HG02642 (cell line): ENCODE data around the gene GLYATL3.
A peak's percentile ranks its signal among the peaks of the same experiment; 100 is the strongest.

ENCODE experiments used
- ATAC-seq: cut with Tn5 transposase; IDR thresholded peaks from one replicate; pipeline ENCODE4 v1.9.1; 2021; ENCODE audit warnings: mild to moderate bottlenecking; ENCODE audit not compliant: unreplicated experiment, poor library complexity

Gene GLYATL3

DNA sequence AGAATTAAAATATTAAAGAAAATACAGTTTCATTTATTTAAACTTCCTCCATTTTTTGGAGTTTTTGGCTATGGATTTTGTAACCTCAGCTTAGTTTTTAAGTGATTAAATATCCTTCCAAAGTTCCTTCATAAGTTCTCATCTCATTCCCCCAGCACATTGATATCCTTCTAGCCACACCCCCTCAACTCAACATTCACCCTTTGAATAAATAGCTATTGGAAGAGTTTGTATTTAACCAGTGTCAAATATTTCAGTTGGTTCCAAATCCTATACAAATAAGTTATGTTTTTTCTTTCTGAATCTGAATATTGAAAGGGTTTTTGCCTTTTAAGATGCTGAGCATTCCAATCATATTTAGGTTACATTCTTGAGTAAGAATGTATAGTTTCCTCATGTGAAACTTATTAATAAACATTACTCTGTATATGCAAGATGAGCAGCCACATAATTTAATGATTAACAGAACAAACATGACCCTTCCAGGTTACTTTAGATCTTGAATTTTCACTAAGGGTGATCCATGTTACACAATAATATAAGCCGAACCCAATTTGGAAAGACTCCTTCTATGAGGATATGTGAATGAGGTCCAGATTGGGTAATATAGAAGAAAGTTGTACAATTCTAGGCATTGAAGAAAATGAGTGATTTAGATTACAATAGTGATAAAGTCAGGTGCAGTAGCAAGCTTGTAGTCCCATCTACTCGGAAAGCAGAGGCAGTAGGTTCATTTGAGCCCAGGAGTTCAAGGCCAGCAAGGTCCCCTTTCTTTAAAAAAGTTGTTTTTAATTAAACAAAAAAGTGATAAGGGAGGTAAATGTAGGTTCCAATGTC, 13.6 kb downstream of the GLYATL3 start:
- no peak for ATAC-seq

DNA sequence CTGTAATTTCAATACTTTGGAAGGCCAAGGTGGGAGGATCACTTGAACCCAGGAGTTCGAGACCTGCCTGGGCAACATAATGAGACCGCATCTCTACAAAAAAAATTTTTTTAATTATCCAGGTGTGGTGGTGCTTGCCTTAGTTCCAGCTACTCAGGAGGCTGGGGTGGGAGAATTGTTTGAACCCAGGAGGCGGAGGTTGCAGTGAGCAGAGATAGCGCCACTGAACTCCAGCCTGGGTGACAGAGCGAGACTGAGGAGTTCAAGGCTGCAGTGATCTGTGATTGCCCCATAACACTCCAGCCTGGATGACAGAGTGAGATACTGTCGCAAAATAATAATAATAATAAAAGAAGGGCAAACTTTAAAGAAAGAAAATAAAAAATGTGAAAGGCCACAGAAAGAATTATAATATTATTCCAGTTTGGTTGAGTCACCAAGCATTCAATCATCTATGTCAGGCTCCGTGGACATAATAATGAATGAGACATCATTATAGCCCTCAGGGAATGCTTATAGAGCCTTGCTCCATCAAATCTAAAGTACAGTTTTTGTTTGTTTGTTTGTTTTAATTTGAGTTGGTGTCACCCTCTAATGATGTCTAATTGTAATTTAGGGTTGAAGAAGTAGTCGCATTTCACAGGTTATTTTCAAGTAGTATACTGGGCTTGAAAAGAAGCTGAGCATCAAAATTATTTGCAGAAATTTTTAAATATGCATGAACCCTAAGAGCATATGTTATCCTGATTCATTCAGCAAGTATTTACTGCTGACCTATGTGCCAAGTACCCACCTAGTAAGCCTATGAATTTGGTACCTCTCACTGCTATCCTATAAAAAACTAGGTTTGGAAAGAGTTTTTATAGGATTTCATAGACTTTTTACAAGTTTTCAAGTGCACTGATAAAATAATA, 15.1 kb downstream of the GLYATL3 start:
- no peak for ATAC-seq

DNA sequence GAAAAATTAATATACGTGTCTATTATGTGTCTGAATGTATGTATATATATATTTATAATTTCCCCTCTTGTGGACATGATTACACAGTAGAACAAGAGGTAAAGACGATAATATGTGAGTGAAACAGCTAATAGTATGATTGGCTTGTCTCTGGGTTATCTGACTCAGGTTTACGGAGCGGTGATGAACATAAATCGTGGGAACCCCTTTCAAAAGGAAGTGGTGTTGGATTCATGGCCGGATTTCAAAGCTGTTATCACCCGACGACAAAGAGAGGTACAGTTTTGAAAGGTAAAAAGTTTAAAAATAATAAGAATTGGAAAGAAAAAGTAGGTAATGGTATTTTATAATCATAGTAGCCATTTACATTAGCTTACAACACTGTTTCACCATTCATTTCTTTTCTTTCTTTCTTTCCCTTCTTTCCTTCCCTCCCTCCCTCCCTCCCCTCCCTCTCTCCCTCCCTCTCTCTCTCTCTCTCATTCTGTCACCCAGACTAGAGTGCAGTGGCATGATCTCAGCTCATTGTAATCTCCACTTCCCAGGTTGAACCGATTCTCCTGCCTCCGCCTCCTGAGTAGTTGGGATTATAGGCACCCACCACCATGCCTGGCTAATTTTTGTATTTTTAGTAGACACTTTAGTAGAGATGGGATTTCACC, 15.9 kb downstream of the GLYATL3 start:
- no peak for ATAC-seq

DNA sequence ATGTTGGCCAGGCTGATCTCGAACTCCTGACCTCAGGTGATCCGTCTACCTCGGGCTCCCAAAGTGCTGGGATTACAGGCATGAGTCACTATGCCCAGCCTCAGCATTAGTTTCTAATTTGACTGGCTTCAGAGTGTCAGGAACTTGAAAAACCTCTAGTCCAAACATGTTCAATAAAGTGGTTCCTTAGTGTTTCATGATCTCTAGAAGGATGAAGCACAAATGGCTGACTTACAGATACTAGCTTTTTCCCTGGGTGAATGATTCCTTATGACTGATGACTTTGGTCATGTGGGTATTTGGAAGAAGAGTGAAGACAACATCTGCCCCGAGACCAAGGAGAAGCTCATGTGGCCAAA, 16.4 kb downstream of the GLYATL3 start:
- no peak for ATAC-seq

DNA sequence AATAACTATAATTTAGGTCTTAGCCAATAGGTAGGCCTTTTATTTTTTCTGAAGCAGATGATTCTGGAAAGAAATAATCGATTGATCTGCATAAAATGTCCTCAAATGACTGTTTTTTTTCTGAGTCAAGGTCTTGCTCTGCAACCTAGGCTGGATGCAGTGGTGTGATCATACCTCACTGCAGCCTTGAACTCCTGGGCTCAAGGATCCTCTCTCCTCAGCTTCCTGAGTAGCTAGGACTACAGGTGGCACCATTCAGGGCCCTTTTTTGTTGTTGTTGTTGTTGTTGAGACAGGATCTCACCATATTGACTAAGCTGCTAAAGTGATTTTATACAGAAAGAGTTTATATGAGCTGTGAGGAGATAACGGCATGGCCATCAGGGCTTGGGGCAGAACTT, 18.2 kb downstream of the GLYATL3 start:
- no peak for ATAC-seq

DNA sequence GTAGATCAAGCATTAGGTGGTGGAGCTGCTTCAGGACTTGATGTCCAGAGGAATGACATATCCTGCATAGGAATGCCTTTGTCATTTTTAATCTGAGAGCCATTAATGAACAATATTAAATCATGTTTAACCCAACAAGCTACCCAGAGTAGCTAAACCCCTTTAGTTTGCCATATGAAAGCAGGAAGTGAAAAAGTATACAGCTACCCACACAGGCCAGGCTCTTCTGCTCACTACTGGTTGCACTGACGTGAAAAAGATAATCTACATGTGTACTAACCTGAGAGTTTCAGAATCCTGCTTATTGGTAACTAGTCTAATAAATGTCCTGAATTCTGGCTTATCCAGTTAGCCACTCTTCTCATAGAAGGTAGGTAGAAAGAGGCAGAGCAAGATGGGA, 19.9 kb downstream of the GLYATL3 start:
- ATAC-seq, result peak; percentile 90

DNA sequence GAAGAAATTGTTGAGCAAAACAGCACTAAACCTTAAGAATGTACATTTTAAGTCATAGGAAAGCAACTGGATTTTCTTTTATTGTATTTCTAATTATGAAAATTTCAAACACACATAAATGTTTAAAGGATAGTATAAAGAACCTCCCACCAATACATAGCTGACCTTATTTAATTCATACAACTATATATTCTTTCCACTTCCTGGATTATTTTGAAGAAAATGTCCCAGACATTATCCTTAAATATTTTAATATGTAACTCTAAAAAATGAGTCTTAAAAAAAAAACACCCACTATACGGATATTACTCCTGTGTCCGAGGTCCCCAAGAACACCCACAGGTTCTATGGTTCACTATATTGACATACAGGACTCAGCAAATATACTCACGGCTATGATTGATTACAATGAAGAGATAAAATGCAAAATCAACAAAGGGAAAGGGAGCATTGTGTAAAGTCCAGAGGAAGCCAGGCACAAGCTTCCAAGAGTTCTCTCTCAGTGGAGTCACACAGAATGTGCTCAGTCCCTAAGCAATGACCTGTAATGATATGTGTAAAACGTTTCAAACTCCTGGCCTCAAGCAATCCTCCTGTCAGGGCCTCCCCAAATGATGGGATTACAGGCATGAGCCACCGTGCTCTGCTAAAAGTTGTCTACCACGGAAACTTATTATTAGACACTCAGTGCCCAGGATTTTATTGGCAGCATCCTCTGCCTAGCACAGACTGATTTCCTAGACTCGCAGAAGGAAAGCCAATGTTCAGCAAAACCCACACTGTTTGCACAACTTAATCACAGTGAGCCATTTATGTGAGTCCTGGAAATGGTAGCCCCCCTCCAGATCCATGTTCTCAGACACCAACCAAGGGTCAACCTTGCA, 23.2 kb downstream of the GLYATL3 start:
- no peak for ATAC-seq

DNA sequence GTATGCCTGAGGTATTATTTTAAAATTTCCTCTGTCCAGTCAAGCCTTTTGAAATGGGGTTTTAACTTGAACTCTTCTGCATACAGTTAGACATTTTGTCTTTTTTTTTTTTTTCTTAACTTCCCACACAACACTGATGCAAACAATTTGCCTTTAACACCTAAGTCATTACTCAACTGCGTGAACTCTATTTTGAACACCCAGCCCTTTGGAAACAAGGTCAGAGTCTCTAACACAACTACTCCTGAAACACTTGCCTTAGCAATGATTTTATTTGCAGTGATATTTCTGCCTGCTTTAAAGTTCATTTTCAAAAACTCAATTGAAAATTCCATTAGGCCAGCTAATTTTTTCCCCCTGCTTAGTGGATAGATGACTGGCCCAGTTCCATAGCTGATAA, 24.2 kb downstream of the GLYATL3 start:
- no peak for ATAC-seq

DNA sequence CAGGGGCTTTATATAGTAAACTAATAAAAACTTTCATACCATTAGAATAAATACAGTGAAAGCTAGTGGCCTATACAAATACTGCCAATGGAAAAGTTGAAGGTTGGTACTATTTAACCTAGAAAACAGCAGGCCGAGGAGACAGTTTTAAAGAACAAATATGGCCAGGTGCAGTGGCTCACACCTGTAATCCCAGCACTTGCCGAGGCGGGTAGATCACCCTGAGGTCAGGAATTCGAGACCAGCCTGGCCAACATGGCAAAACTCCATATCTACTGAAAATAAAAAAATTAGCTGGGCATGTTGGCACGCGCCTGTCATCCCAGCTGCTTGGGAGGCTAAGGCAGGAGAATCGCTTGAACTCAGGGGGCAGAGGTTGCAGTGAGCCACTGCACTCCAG, 24.8 kb downstream of the GLYATL3 start:
- ATAC-seq, result no peak

DNA sequence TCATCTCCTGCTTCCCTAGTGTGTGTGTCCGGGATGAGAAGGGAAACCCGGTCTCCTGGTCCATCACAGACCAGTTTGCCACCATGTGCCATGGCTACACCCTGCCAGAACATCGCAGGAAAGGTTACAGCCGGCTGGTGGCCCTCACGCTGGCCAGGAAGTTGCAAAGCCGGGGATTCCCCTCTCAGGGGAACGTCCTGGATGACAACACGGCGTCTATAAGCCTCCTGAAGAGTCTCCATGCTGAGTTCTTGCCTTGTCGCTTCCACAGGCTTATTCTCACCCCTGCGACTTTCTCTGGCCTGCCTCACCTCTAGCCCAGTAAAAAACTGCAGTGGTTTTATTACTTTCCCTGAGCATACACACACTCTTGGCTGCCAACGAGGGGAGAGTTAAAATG, 26.9 kb downstream of the GLYATL3 start:
- no peak for ATAC-seq

DNA sequence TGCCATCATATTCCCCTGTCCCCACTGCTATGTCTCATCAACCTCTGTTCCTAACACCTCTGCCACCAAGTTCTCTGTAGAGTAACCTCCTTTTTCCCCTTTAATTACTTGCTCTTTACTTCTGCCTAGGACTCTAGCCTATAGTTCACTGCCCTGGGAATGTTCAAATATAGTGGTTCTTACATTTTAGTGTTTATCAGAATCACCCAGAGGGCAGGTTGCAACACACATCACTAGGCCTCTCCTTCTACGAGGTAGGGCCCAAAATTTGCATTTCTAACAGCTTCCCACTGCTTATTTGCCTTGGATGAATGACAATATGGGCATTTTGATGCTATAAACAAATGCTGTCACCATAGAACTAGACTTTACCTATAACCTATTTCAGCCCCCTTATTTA, 27.6 kb downstream of the GLYATL3 start:
- ATAC-seq, result no peak

DNA sequence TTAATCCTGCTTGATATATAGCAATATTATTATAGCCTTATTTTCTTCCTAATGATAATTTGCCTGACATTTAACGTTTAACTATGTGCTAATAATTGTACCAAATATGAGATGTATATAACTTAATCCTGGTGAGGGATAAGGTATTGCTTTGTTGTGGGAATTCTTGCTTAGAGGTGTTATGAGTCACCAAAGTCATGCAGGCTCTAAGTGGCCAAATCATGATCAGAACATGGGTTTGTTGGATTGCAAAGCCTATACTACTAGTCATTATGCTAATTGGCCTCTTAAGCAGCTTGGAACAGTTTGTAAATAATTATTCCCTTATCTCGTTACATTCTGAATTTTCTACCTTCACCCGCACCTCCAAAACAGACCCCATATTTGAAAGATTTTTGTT, 28.8 kb downstream of the GLYATL3 start:
- no peak for ATAC-seq

DNA sequence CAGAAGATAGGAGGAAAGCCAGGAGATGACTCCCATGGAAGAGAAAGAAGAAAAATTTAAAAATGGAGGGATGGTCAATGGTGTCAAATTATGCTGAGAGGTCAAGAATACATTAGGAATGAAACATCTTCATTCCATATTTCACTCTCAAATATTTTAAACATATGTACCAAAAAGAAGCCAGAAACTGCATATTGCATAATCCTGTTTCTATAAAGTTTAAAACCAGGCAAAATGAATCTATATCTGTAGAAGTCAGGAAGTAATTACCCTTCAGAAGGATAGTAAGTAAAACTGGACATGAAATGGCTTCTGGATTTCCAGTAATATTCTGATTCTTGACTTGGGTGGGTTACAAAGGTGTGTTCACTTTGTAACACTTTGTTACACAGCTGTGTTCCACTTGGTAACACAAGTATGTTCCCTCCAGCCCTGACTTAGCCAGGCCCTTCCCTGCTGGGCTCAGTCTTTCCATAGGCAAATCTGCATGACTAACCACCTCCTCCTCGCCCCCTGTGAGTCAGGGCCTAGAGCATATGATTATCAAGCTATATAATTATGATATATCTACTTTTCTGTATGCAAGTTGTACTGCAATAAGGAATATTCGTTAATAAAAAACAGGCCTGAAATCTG, 30.5 kb downstream of the GLYATL3 start:
- no peak for ATAC-seq

DNA sequence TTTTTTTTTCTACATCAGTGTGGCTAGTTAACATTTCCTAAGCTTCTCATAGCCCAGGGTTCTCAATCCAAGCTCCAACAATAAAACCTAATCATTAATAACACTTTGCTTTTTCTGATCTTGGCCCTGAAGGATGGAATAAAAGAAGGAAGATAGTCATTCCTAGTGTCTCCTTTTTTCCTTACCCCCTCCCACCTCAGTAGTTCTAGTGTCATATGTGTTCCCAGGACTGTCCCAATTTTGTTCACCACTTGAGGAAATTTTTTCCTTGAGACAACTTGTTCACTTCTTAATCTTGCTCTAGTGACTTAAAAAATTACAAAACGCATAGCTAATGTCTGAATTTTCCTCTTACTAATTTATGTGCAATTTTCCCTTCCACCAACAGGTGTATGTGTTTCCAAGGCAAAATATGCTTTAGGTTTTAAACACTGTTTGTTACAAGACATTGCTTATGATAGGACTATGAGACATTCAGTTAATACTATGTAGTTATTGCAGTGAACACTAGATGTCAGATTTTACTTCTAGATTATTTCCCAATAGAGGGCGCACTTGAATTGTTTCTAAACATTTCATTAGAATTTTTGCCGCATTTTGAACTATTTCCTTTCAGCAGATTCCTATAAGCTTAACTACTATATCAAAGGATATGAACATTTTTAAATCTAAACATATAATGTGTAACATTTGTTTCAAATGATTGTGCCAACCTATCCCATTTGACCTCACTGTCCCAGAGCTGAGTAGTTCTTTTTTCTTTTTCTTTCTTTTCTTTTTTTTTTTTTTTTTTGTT, 32.2 kb downstream of the GLYATL3 start:
- peak; percentile 81 for ATAC-seq

DNA sequence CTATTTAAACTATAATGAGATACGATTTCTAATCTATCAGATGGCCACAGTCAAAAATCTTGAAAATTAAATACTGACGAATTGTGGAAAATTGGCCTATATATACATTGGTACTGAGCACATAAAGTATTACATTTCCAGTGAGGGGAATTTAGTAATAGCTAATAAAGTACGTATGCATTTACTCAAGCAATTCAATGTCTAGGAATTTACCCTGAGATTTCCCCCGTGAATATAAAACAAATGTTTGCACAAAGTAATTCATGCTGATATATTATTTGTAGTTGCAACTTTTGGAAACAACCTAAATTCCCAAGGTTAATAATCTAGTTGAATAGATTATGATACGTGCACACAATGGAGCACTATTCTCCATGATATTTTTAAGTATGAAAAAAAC, 36.1 kb downstream of the GLYATL3 start:
- no peak for ATAC-seq

DNA sequence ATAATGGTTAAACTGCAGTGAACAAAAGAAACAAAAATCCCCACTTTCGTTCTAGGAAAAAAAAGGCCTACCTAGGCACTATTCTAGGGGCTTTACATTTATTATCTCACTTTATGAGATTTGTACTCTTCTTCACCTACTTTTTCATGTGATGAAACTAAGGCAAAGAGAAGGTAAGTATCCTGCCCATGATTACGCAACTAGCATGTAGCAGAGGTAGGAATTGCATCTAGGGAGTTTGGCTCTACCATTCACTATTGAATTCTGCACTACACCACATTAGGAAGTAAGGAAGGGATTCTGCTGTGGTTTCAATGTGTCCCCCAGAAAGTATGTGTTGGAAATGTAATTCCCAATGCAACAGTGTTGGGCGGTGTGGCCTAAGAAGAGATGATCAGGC, 39.4 kb downstream of the GLYATL3 start:
- ATAC-seq, result no peak

DNA sequence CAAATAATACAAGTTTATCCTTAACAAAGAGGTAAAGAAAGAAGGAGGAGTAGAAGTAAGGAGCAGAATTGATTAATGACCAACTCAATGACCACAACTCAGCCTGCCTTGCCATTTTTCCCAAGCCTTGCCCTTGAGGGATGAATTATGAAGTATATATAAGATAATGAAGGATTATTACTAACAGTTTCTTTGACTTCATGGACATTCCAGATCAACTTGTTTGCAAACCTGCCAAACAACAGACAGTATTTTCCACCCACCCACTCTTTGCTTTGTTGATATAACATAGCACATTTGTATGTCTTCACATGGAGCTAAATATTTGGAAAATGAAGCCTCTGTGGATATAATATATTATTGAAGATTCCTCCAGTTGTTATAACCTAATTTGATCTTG, 40.9 kb downstream of the GLYATL3 start:
- no peak for ATAC-seq

DNA sequence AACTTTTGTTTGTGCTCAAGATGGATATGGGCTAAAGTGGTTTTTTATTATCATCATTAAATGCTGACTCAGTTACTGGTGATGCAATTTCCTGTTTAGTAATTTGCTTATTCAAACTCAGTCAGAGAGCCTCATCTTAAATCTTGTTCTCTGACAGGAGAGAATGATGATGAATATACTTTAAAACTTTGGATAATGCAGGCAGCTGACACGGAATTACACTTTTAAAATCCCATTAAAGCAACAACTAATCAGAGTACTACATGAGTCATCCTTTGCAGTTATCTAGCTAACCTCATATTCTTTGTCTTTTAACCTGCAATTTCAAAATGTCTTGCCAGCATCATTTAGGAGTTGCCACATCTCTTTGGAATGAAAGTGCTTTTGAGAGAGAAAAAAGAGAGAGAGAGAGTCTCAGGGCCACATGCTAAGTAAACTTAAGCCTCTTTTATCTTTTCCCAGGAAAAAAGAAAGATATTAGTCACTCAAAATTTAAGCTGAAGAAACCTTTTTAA, 41.5 kb downstream of the GLYATL3 start:
- ATAC-seq, result no peak

DNA sequence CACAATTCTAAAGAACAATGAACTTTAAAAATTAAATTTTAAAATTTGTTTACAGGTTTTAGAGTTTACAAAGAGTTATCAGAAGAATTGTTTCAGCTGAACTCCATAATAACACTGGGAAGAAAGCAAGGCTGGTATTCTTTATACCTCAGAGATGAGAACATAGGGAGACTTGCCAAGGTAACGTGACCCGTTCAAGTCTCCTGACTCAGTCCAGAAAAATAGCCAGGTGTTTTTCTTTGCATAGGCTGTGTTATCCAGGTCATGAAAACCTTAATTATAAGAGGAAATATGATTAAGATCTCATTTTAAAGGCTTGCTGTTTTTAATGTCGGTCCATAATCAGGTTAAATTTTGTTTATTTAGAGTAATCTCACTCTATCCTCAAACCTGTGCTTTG, 42.2 kb downstream of the GLYATL3 start:
- ATAC-seq, result no peak
